Esophagus squamous epithelium (tissue), 4 donors: ENCODE results near the gene STMN3.

Experiments used
- POLR2A ChIP-seq, 4 donors: fragments of 450-650 bp; IDR thresholded peaks; one replicate each; pipeline ENCODE4 v1.6.1; 2017; ENCODE audit warnings: antibody characterized with exemption in 4 of 4, mild to moderate bottlenecking in 4 of 4, moderate library complexity in 3 of 4
- TF ChIP-seq, protein P1 (sequence below), 6 experiments: fragments of 450-650 bp in 4 of 6; fragments of 200-600 bp in 2 of 6; sonication (generic) in 2 of 6; IDR thresholded peaks; one replicate each; pipeline ENCODE4 v1.5.1; 2016 to 2019; ENCODE audit warnings: antibody characterized with exemption in 6 of 6, mild to moderate bottlenecking in 4 of 6, moderate library complexity in 4 of 6

DNA sequence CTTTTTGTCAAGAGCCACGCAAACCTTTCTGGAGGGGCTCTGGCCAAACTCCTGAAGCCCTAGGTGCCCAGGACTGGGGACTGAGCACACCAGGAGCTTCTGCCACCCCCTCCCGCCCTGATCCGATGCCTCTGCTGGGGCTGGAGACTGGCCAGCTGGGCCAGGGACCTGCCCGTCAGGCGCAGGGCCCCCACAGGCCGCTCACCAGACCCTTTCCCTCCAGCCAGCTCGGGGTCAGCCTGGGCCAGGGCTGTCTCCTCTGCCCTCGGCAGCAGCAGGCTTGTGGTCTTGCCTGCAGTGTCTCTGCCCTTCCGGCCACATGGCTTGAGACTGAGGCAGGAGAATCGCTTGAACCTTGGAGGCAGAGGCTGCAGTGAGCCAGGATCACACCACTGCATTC, 19.4 kb upstream of the STMN3 start:
- TF ChIP-seq, protein P1, sequence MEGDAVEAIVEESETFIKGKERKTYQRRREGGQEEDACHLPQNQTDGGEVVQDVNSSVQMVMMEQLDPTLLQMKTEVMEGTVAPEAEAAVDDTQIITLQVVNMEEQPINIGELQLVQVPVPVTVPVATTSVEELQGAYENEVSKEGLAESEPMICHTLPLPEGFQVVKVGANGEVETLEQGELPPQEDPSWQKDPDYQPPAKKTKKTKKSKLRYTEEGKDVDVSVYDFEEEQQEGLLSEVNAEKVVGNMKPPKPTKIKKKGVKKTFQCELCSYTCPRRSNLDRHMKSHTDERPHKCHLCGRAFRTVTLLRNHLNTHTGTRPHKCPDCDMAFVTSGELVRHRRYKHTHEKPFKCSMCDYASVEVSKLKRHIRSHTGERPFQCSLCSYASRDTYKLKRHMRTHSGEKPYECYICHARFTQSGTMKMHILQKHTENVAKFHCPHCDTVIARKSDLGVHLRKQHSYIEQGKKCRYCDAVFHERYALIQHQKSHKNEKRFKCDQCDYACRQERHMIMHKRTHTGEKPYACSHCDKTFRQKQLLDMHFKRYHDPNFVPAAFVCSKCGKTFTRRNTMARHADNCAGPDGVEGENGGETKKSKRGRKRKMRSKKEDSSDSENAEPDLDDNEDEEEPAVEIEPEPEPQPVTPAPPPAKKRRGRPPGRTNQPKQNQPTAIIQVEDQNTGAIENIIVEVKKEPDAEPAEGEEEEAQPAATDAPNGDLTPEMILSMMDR (IDR thresholded peaks at IDR 0.05), result no peak
- TF ChIP-seq POLR2A (IDR thresholded peaks at IDR 0.05), result no peak
